Measurements from ENCODE around the gene GNAL. TPM values are rescaled to one million over a fixed set of nuclear protein-coding genes. Genes with fewer than 3 reads are reported as not detected.

Gene GNAL
- total and polyA plus RNA-seq, 4 donors, result 0.15 to 0.92 (median 0.72) TPM

DNA sequence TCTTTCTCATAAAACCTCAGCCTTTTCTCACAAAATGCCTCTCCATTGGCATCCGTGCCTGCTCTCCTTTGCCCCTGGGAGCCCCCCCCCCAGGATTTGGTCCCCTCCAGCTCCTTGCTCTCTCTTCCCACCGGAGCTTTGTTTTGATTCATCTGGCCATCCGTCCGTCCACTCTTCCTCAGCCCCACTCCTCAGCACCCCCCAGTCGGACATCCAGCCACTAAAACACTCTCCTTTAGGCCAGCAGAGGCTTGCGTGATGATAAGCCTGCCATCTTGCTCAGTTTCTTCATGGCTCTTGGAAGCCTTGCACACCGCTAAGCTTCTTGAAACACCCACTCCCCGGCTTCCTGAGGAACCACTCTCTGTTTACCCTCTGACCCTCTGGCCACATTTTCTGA lies 31.5 kb upstream of the GNAL start:
- H3K27me3 ChIP-seq (ENCODE audit: control insufficient read depth in 4 of 4, insufficient read depth in 4 of 4, low read length in 3 of 4), result peaks cover 0 to 14% (median under 1%) of the 10 kb centered on the region in 4 donors
- TF ChIP-seq EGR1 (IDR thresholded peaks at IDR 0.05; ENCODE audit: low read depth in 2 of 2), result no peak
- no peak for TF ChIP-seq FOXA1 (IDR thresholded peaks at IDR 0.05)
- TF ChIP-seq, protein P1, sequence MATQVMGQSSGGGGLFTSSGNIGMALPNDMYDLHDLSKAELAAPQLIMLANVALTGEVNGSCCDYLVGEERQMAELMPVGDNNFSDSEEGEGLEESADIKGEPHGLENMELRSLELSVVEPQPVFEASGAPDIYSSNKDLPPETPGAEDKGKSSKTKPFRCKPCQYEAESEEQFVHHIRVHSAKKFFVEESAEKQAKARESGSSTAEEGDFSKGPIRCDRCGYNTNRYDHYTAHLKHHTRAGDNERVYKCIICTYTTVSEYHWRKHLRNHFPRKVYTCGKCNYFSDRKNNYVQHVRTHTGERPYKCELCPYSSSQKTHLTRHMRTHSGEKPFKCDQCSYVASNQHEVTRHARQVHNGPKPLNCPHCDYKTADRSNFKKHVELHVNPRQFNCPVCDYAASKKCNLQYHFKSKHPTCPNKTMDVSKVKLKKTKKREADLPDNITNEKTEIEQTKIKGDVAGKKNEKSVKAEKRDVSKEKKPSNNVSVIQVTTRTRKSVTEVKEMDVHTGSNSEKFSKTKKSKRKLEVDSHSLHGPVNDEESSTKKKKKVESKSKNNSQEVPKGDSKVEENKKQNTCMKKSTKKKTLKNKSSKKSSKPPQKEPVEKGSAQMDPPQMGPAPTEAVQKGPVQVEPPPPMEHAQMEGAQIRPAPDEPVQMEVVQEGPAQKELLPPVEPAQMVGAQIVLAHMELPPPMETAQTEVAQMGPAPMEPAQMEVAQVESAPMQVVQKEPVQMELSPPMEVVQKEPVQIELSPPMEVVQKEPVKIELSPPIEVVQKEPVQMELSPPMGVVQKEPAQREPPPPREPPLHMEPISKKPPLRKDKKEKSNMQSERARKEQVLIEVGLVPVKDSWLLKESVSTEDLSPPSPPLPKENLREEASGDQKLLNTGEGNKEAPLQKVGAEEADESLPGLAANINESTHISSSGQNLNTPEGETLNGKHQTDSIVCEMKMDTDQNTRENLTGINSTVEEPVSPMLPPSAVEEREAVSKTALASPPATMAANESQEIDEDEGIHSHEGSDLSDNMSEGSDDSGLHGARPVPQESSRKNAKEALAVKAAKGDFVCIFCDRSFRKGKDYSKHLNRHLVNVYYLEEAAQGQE (IDR thresholded peaks at IDR 0.05), result no peak
- TF ChIP-seq, protein P2, sequence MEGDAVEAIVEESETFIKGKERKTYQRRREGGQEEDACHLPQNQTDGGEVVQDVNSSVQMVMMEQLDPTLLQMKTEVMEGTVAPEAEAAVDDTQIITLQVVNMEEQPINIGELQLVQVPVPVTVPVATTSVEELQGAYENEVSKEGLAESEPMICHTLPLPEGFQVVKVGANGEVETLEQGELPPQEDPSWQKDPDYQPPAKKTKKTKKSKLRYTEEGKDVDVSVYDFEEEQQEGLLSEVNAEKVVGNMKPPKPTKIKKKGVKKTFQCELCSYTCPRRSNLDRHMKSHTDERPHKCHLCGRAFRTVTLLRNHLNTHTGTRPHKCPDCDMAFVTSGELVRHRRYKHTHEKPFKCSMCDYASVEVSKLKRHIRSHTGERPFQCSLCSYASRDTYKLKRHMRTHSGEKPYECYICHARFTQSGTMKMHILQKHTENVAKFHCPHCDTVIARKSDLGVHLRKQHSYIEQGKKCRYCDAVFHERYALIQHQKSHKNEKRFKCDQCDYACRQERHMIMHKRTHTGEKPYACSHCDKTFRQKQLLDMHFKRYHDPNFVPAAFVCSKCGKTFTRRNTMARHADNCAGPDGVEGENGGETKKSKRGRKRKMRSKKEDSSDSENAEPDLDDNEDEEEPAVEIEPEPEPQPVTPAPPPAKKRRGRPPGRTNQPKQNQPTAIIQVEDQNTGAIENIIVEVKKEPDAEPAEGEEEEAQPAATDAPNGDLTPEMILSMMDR (IDR thresholded peaks at IDR 0.05; ENCODE audit: low read depth, low read length, missing input control), result no peak
- TF ChIP-seq YY1 (IDR thresholded peaks at IDR 0.05), result no peak
- no peak for TF ChIP-seq RXRA (IDR thresholded peaks at IDR 0.05)
- TF ChIP-seq TAF1 (conservative IDR thresholded peaks at IDR 0.05), result no peak
- TF ChIP-seq FOXA2 (IDR thresholded peaks at IDR 0.05), result no peak
- no peak for TF ChIP-seq RAD21 (IDR thresholded peaks at IDR 0.05)
- no peak for TF ChIP-seq JUND (IDR thresholded peaks at IDR 0.05)
- TF ChIP-seq HNF4A (conservative IDR thresholded peaks at IDR 0.05), result no peak
- TF ChIP-seq, protein P3, sequence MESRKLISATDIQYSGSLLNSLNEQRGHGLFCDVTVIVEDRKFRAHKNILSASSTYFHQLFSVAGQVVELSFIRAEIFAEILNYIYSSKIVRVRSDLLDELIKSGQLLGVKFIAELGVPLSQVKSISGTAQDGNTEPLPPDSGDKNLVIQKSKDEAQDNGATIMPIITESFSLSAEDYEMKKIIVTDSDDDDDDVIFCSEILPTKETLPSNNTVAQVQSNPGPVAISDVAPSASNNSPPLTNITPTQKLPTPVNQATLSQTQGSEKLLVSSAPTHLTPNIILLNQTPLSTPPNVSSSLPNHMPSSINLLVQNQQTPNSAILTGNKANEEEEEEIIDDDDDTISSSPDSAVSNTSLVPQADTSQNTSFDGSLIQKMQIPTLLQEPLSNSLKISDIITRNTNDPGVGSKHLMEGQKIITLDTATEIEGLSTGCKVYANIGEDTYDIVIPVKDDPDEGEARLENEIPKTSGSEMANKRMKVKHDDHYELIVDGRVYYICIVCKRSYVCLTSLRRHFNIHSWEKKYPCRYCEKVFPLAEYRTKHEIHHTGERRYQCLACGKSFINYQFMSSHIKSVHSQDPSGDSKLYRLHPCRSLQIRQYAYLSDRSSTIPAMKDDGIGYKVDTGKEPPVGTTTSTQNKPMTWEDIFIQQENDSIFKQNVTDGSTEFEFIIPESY (IDR thresholded peaks at IDR 0.05), result no peak
- TF ChIP-seq, protein P4, sequence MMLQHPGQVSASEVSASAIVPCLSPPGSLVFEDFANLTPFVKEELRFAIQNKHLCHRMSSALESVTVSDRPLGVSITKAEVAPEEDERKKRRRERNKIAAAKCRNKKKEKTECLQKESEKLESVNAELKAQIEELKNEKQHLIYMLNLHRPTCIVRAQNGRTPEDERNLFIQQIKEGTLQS (IDR thresholded peaks at IDR 0.05), result no peak
- TF ChIP-seq HNF4G (IDR thresholded peaks at IDR 0.05), result no peak
- no peak for TF ChIP-seq GABPA (IDR thresholded peaks at IDR 0.05 in 1 of 2, conservative IDR thresholded peaks at IDR 0.05 in 1 of 2)
- TF ChIP-seq, protein P5, sequence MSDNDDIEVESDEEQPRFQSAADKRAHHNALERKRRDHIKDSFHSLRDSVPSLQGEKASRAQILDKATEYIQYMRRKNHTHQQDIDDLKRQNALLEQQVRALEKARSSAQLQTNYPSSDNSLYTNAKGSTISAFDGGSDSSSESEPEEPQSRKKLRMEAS (IDR thresholded peaks at IDR 0.05), result no peak
- TF ChIP-seq NR2F2 (IDR thresholded peaks at IDR 0.05), result no peak
- no peak for TF ChIP-seq SP1 (IDR thresholded peaks at IDR 0.05)
- peaks cover 0 to 2% (median 0%) of the 10 kb centered on the region in 4 donors for H3K4me1 ChIP-seq (ENCODE audit: control insufficient read depth in 4 of 4, insufficient read depth in 4 of 4, low read length in 3 of 4)
- no peaks in the 10 kb centered on the region for H3K36me3 ChIP-seq (ENCODE audit: control insufficient read depth in 4 of 4, insufficient read depth in 3 of 4, low read depth in 1 of 4, low read length in 3 of 4)
- 83% methylated on average over 8 of the region's 8 CpGs for WGBS
- H3K27ac ChIP-seq (ENCODE audit: low read depth in 1 of 2, low read length in 2 of 2), result no peak overlapping the region
- H3K4me3 ChIP-seq (ENCODE audit: low read depth in 1 of 3, low read length in 3 of 3), result no peak overlapping the region
- peak; percentile 4 for DNase-seq (ENCODE audit: low spot score)
- peaks cover 0 to 2% (median 0%) of the 10 kb centered on the region in 4 donors for H3K9me3 ChIP-seq (ENCODE audit: control insufficient read depth in 4 of 4, low read length in 3 of 4)
- no peak overlapping the region for H3K9ac ChIP-seq (ENCODE audit: low read depth in 1 of 2, low read length in 2 of 2)

Data from liver (tissue), 9 donors.